ENCODE data around the gene DMXL1. TPM values are rescaled to one million over a fixed set of nuclear protein-coding genes. Genes with fewer than 3 reads are reported as not detected.

DMXL1 gene
- total and polyA plus RNA-seq, 4 experiments from 2014 or later = 10.3 to 37.9 (median 23.5) TPM

- peaks cover 9 to 31% of the 10 kb centered on the region in 2 donors for H3K36me3 Mint-ChIP-seq
- Histone ChIP-seq H3K4me1 (ENCODE audit: insufficient read depth, low read length) (peaks cover 36% of the 10 kb centered on the region), H3K27me3 (ENCODE audit: insufficient read depth, low read length) (no peaks in the 10 kb centered on the region), H3K27ac (ENCODE audit: low read depth, low read length) (peak overlapping the region; percentile 90), H3K36me3 (ENCODE audit: insufficient read depth, low read length) (no peaks in the 10 kb centered on the region), H3K9me3 (ENCODE audit: control insufficient read depth in 1 of 2, low read length in 2 of 2) (no peaks in the 10 kb centered on the region), H3K4me3 (ENCODE audit: low read length in 2 of 2) (peak overlapping the region; percentile 83 to 99)
- peaks cover 42 to 77% (median 49%) of the 10 kb centered on the region in 4 donors for H3K4me1 Mint-ChIP-seq
- intact Hi-C loops (cut with micrococcal nuclease) = loop anchor here (1.0 to 5.0 kb wide), 11 partner anchors 10 to 280 kb away; partner anchors contain the start of genes DTWD2, HSD17B4 and TNFAIP8
- POLR2A ChIA-PET (ENCODE audit: partially characterized antibody) = interaction anchor here (0.8 to 16.4 kb wide), 18 partner anchors 9 to 281 kb away, joined by 3 to 357 read pairs (median 7); partner anchors contain the start of genes DMXL1, DTWD2, HSD17B4 and TNFAIP8
- peak overlapping the region; percentile 96 to 99 (median 97) for H3K27ac Mint-ChIP-seq
- no peaks in the 10 kb centered on the region for H3K27me3 Mint-ChIP-seq
- peak overlapping the region; percentile 97 to 100 (median 100) for H3K4me3 Mint-ChIP-seq
- CTCF ChIA-PET (ENCODE audit: partially characterized antibody) = interaction anchor here (0.8 to 3.0 kb wide), 24 partner anchors 9 to 280 kb away, joined by 3 to 25 read pairs (median 4); partner anchors contain the start of gene DTWD2
- DNase-seq = peak; percentile 89 to 93 (median 91)
- peaks cover 0 to 9% (median under 1%) of the 10 kb centered on the region in 8 donors for H3K9me3 Mint-ChIP-seq
Measured at GRCh38 chr5:119268387-119269060, 197.6 kb downstream of the DMXL1 start.

- intact Hi-C loops (cut with micrococcal nuclease) = loop anchor here (2.0 to 5.0 kb wide), 3 partner anchors 71 to 183 kb away; partner anchors contain the start of genes HSD17B4 and TNFAIP8
- DNase-seq = peak; percentile 44 to 68 (median 50)
- H3K4me1 Mint-ChIP-seq = peaks cover 46 to 85% (median 56%) of the 10 kb centered on the region in 4 donors
- H3K36me3 Mint-ChIP-seq = peaks cover 5 to 32% of the 10 kb centered on the region in 2 donors
- H3K4me3 ChIP-seq (ENCODE audit: low read length in 2 of 2) = peak overlapping the region; percentile 83 to 99
- H3K27me3 Mint-ChIP-seq = no peaks in the 10 kb centered on the region
- H3K27ac Mint-ChIP-seq = peak overlapping the region; percentile 96 to 99 (median 97)
- peaks cover 43% of the 10 kb centered on the region for H3K4me1 ChIP-seq (ENCODE audit: insufficient read depth, low read length)
- peak overlapping the region; percentile 97 to 100 (median 100) for H3K4me3 Mint-ChIP-seq
- H3K9me3 ChIP-seq (ENCODE audit: control insufficient read depth in 1 of 2, low read length in 2 of 2) = no peaks in the 10 kb centered on the region
- H3K36me3 ChIP-seq (ENCODE audit: insufficient read depth, low read length) = no peaks in the 10 kb centered on the region
- H3K27ac ChIP-seq (ENCODE audit: low read depth, low read length) = peak overlapping the region; percentile 90
- H3K27me3 ChIP-seq (ENCODE audit: insufficient read depth, low read length) = no peaks in the 10 kb centered on the region
- CTCF ChIA-PET (ENCODE audit: partially characterized antibody) = interaction anchor here (0.9 to 6.0 kb wide), 23 partner anchors 11 to 281 kb away, joined by 3 to 37 read pairs (median 6); partner anchors contain the start of gene DTWD2
- H3K9me3 Mint-ChIP-seq = peaks cover 0 to 1% (median 0%) of the 10 kb centered on the region in 8 donors
- POLR2A ChIA-PET (ENCODE audit: partially characterized antibody) = interaction anchor here (0.8 to 16.4 kb wide), 22 partner anchors 8 to 281 kb away, joined by 3 to 357 read pairs (median 8); partner anchors contain the start of genes DMXL1, DTWD2, HSD17B4 and TNFAIP8
Measured at GRCh38 chr5:119269061-119269944, 198.4 kb downstream of the DMXL1 start.

- no peaks in the 10 kb centered on the region for H3K27me3 ChIP-seq (ENCODE audit: insufficient read depth, low read length)
- no peak for DNase-seq
- H3K9me3 ChIP-seq (ENCODE audit: control insufficient read depth in 1 of 2, low read length in 2 of 2) = no peaks in the 10 kb centered on the region
- H3K4me1 ChIP-seq (ENCODE audit: insufficient read depth, low read length) = peaks cover 52% of the 10 kb centered on the region
- intact Hi-C loops (cut with micrococcal nuclease) = no loop called here
- H3K4me1 Mint-ChIP-seq = peaks cover 54 to 93% (median 64%) of the 10 kb centered on the region in 4 donors
- no peaks in the 10 kb centered on the region for H3K9me3 Mint-ChIP-seq
- no peaks in the 10 kb centered on the region for H3K36me3 ChIP-seq (ENCODE audit: insufficient read depth, low read length)
- H3K27ac ChIP-seq (ENCODE audit: low read depth, low read length) = peak overlapping the region; percentile 90
- H3K27me3 Mint-ChIP-seq = no peaks in the 10 kb centered on the region
- H3K4me3 ChIP-seq (ENCODE audit: low read length in 2 of 2) = peak overlapping the region; percentile 83 to 99
- H3K36me3 Mint-ChIP-seq = peaks cover 5 to 40% of the 10 kb centered on the region in 2 donors
- CTCF ChIA-PET (ENCODE audit: partially characterized antibody) = interaction anchor here (1.0 to 6.0 kb wide), 13 partner anchors 11 to 148 kb away, joined by 3 to 37 read pairs (median 6); no protein-coding TSS in a partner anchor
- H3K4me3 Mint-ChIP-seq = peak overlapping the region; percentile 97 to 100 (median 100)
- H3K27ac Mint-ChIP-seq = peak overlapping the region; percentile 96 to 99 (median 97)
- POLR2A ChIA-PET (ENCODE audit: partially characterized antibody) = interaction anchor here (0.6 to 16.4 kb wide), 13 partner anchors 9 to 282 kb away, joined by 3 to 357 read pairs (median 22); partner anchors contain the start of genes DMXL1, HSD17B4 and TNFAIP8
Measured at GRCh38 chr5:119270121-119270565, 199.3 kb downstream of the DMXL1 start.

- Histone ChIP-seq H3K9me3 (ENCODE audit: control insufficient read depth in 1 of 2, low read length in 2 of 2) (no peaks in the 10 kb centered on the region), H3K27ac (ENCODE audit: low read depth, low read length) (peak overlapping the region; percentile 71), H3K4me1 (ENCODE audit: insufficient read depth, low read length) (peaks cover 62% of the 10 kb centered on the region), H3K36me3 (ENCODE audit: insufficient read depth, low read length) (no peaks in the 10 kb centered on the region), H3K4me3 (ENCODE audit: low read length in 2 of 2) (peak overlapping the region; percentile 74 to 99), H3K27me3 (ENCODE audit: insufficient read depth, low read length) (no peaks in the 10 kb centered on the region)
- H3K4me1 Mint-ChIP-seq = peaks cover 58 to 93% (median 65%) of the 10 kb centered on the region in 4 donors
- H3K4me3 Mint-ChIP-seq = peak overlapping the region; percentile 97 to 100 (median 100)
- no peaks in the 10 kb centered on the region for H3K27me3 Mint-ChIP-seq
- DNase-seq = no peak
- H3K9me3 Mint-ChIP-seq = no peaks in the 10 kb centered on the region
- ChIA-PET POLR2A (ENCODE audit: partially characterized antibody) (interaction anchor here (1.0 to 16.4 kb wide), 10 partner anchors 8 to 283 kb away, joined by 3 to 357 read pairs (median 37); partner anchors contain the start of gene TNFAIP8), CTCF (ENCODE audit: partially characterized antibody) (interaction anchor here (1.3 to 6.0 kb wide), 12 partner anchors 19 to 147 kb away, joined by 3 to 37 read pairs (median 7); no protein-coding TSS in a partner anchor)
- H3K36me3 Mint-ChIP-seq = peaks cover 8 to 44% of the 10 kb centered on the region in 2 donors
- intact Hi-C loops (cut with micrococcal nuclease) = no loop called here
- H3K27ac Mint-ChIP-seq = peak overlapping the region; percentile 86 to 99 (median 92)
Measured at GRCh38 chr5:119270960-119271757, 200.3 kb downstream of the DMXL1 start.

GRCh38 chr5:119271758-119272730 is 201.2 kb downstream of the DMXL1 start:
- peaks cover 71% of the 10 kb centered on the region for H3K4me1 ChIP-seq (ENCODE audit: insufficient read depth, low read length)
- POLR2A ChIA-PET (ENCODE audit: partially characterized antibody) = interaction anchor here (0.6 to 16.4 kb wide), 13 partner anchors 8 to 202 kb away, joined by 3 to 357 read pairs (median 22); partner anchors contain the start of genes DMXL1 and TNFAIP8
- peak overlapping the region; percentile 50 to 74 for H3K4me3 ChIP-seq (ENCODE audit: low read length in 2 of 2)

More at GRCh38 chr5:119271758-119272730, 201.2 kb downstream of the DMXL1 start:
- DNase-seq = peak in 1 of 5 donors; percentile 33
- no peaks in the 10 kb centered on the region for H3K36me3 ChIP-seq (ENCODE audit: insufficient read depth, low read length)
- Mint-ChIP-seq H3K4me3 (peak overlapping the region; percentile 97 to 100 (median 100)), H3K27ac (peak overlapping the region; percentile 90 to 99 (median 96)), H3K27me3 (no peaks in the 10 kb centered on the region), H3K36me3 (peaks cover 8 to 44% of the 10 kb centered on the region in 2 donors), H3K4me1 (peaks cover 61 to 98% (median 69%) of the 10 kb centered on the region in 4 donors), H3K9me3 (no peaks in the 10 kb centered on the region)
- H3K9me3 ChIP-seq (ENCODE audit: control insufficient read depth in 1 of 2, low read length in 2 of 2) = no peaks in the 10 kb centered on the region
- CTCF ChIA-PET (ENCODE audit: partially characterized antibody) = interaction anchor here (1.0 to 6.0 kb wide), 11 partner anchors 18 to 250 kb away, joined by 3 to 37 read pairs (median 8); partner anchors contain the start of gene DMXL1
- H3K27ac ChIP-seq (ENCODE audit: low read depth, low read length) = peak overlapping the region; percentile 71
- intact Hi-C loops (cut with micrococcal nuclease) = no loop called here
- no peaks in the 10 kb centered on the region for H3K27me3 ChIP-seq (ENCODE audit: insufficient read depth, low read length)
